Ishikawa (cell line): ENCODE results near the gene KHSRP.

ENCODE experiments used
- CREB1 ChIP-seq: IDR thresholded peaks from 2 replicates; pipeline ENCODE4 v1.6.1; 2012; ENCODE audit warnings: low read depth
- EGR1 ChIP-seq: IDR thresholded peaks from 2 replicates; pipeline ENCODE4 v1.6.1; 2012
- EP300 ChIP-seq: IDR thresholded peaks from 2 replicates; pipeline ENCODE4 v1.6.1; 2012; ENCODE audit warnings: borderline replicate concordance
- RAD21 ChIP-seq: IDR thresholded peaks from 2 replicates; pipeline ENCODE4 v1.6.1; 2012; ENCODE audit warnings: low read depth
- YY1 ChIP-seq: IDR thresholded peaks from 2 replicates; pipeline ENCODE4 v1.6.1; 2012; ENCODE audit warnings: low read depth
- TF ChIP-seq, protein P1 (sequence below): IDR thresholded peaks from 2 replicates; pipeline ENCODE4 v1.6.1; 2012

DNA sequence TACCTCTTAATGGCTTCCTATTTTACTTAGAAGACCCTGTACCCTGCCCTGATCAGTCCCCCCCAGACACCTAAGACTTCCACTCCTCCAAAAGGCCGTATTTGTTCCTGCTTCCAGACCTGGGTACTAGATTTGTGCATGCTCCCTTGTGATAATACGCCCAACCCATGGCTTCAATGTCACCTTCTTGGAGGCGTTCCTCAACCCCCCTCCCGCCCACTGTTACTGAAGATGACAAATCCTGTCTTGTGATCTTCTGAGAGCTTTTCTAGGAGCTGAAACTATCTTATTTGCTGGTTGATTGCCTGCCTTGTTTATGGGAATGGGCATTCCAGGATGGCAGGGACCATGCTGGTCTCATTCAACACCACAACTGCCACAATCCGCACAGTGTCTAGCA, 25.6 kb upstream of the KHSRP start:
- TF ChIP-seq CREB1 (no peak), YY1 (no peak), EP300 (no peak), RAD21 (no peak), EGR1 (no peak)
- TF ChIP-seq, protein P1, sequence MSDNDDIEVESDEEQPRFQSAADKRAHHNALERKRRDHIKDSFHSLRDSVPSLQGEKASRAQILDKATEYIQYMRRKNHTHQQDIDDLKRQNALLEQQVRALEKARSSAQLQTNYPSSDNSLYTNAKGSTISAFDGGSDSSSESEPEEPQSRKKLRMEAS, result no peak
